Measurements from ENCODE around the gene SPOUT1. TPM values are rescaled to one million over a fixed set of nuclear protein-coding genes. Genes with fewer than 3 reads are reported as not detected.

The SPOUT1 gene
- total and polyA plus RNA-seq, 2 donors = 24.3 to 48.5 TPM

DNA sequence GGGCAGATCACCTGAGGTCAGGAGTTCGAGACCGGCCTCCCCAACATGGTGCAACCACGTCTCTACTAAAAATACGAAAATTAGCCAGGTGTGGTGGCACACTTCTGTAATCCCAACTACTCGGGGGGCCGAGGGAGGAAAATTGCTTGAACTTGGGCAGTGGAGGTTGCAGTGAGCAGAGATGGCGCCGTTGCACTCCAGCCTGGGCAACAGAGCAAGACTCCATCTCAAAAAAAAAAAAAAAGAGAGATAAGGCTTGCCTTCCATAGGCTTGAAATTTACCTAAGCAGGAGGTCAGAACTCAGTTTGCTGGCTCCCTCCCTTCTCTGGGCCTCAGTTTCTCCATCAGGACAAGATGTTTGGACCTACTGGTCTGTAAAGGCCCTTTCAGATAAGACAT lies 1.3 kb downstream of the SPOUT1 start:
- H3K36me3 ChIP-seq (ENCODE audit: control insufficient read depth in 2 of 2, insufficient read depth in 2 of 2, low read length in 1 of 2) = peaks cover 38 to 42% of the 10 kb centered on the region in 2 donors
- 97% methylated on average over 8 of the region's 8 CpGs for WGBS

DNA sequence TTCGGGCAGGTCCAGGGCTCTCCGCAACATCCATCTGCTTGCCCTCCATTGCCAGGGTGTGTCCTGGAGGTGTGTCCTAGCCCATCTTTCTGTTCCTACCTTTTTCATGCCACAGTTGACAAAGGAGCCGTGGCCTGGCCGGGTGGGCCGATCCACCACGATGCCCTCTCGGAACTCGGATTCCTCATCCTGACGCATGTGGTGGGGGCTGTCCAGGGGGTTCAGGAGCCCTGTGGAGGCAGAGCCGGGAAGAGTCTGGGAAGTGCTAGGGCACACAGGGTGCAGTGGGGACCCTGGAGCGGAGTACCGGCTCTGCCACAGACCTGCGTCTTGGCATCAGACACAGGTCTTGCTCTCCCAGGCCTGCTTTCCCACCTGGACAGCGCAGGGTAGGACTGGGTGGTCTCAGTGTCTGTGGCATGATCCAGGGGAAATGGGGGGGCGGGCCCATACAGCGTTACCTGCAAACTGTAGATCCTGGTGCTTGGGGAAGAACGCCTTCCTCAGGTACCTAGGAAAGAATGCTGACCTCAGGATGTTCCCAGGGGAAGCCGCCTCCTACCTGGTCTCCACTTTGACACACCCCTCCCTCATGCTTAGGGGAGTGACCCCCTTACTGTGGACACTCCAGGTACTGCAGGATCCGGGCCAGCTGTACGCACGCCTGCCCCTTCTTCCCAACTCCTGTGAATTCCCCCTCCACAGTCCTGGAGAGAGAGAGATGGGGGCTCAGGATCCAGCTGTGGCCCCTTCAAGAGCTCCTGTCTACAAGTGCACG lies 3.5 kb downstream of the SPOUT1 start:
- no peak for DNase-seq (ENCODE audit: low read depth in 6 of 9, low spot score in 9 of 9)
- WGBS = 99% methylated on average over 22 of the region's 22 CpGs

More for the DNA sequence above, 1.3 kb downstream of the SPOUT1 start:
- H3K9me3 ChIP-seq (ENCODE audit: control insufficient read depth in 2 of 2, insufficient read depth in 1 of 2, low read length in 1 of 2) = peaks cover 0 to 6% of the 10 kb centered on the region in 2 donors
- no peak for DNase-seq (ENCODE audit: low read depth in 6 of 9, low spot score in 9 of 9)
- no peaks in the 10 kb centered on the region for H3K27me3 ChIP-seq (ENCODE audit: control insufficient read depth in 2 of 2, insufficient read depth in 1 of 2, low read length in 1 of 2)
- no peak overlapping the region for H3K4me3 ChIP-seq (ENCODE audit: low read length in 2 of 2)
- peaks cover 5 to 18% of the 10 kb centered on the region in 2 donors for H3K4me1 ChIP-seq (ENCODE audit: control insufficient read depth in 2 of 2, insufficient read depth in 2 of 2, low read length in 2 of 2)
- H3K27ac ChIP-seq (ENCODE audit: low read depth in 1 of 2, low read length in 1 of 2) = no peak overlapping the region

DNA sequence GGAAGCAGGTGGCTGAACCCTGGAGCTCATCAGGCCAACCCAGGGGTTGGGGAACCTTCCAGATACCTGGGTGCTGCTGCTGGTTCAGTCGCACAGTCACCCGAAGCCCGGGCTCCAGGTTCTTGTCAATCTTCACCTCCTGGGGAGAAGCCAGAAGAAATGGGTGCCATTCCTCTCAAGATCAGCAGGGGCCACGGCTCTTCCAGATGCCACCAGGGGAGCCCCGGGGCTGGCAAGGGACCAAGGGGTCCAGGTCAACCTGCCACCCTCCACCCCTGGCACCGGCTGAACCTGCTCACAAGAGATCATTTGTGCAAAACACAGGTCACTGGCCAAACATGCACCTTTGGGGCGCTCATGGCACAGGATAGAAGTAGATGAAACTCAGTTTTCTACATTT lies 4.7 kb downstream of the SPOUT1 start:
- Histone ChIP-seq H3K4me1 (ENCODE audit: control insufficient read depth in 2 of 2, insufficient read depth in 2 of 2, low read length in 2 of 2) (peaks cover 5 to 12% of the 10 kb centered on the region in 2 donors), H3K27ac (ENCODE audit: low read depth in 1 of 2, low read length in 1 of 2) (no peak overlapping the region), H3K36me3 (ENCODE audit: control insufficient read depth in 2 of 2, insufficient read depth in 2 of 2, low read length in 1 of 2) (peaks cover 57 to 61% of the 10 kb centered on the region in 2 donors), H3K9me3 (ENCODE audit: control insufficient read depth in 2 of 2, insufficient read depth in 1 of 2, low read length in 1 of 2) (peaks cover 0 to 3% of the 10 kb centered on the region in 2 donors), H3K27me3 (ENCODE audit: control insufficient read depth in 2 of 2, insufficient read depth in 1 of 2, low read length in 1 of 2) (no peaks in the 10 kb centered on the region), H3K4me3 (ENCODE audit: low read length in 2 of 2) (no peak overlapping the region)
- DNase-seq (ENCODE audit: low read depth in 6 of 9, low spot score in 9 of 9) = no peak
- WGBS = 96% methylated on average over 7 of the region's 7 CpGs

More for the DNA sequence above, 3.5 kb downstream of the SPOUT1 start:
- Histone ChIP-seq H3K27ac (ENCODE audit: low read depth in 1 of 2, low read length in 1 of 2) (no peak overlapping the region), H3K4me3 (ENCODE audit: low read length in 2 of 2) (no peak overlapping the region), H3K27me3 (ENCODE audit: control insufficient read depth in 2 of 2, insufficient read depth in 1 of 2, low read length in 1 of 2) (no peaks in the 10 kb centered on the region), H3K9me3 (ENCODE audit: control insufficient read depth in 2 of 2, insufficient read depth in 1 of 2, low read length in 1 of 2) (peaks cover 0 to 6% of the 10 kb centered on the region in 2 donors), H3K4me1 (ENCODE audit: control insufficient read depth in 2 of 2, insufficient read depth in 2 of 2, low read length in 2 of 2) (peaks cover 5 to 18% of the 10 kb centered on the region in 2 donors), H3K36me3 (ENCODE audit: control insufficient read depth in 2 of 2, insufficient read depth in 2 of 2, low read length in 1 of 2) (peaks cover 57 to 59% of the 10 kb centered on the region in 2 donors)

DNA sequence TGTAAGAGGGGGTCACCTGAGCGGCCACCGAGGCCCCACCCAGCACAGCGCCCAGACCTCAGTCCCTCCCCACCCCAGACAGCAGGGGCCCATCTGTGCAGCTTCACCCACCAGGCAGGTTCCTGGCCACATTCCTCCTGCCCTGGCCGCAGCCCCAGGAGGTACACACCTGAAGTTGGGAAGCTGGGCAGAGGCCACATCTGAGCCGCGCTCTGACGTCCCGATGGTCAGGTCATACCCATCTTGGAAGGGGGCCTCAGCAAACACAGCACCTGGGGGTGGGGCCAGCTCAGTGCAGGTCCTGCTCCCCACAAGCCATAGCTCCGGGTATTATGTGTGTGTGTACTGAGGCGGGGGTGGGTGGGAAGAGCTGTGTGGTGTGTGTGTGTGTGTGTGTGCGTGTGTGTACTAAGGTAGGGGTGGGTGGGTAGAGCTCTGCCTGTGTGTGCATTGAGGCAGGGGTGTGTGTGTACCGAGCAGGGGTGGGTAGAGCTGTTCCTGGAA lies 5.6 kb downstream of the SPOUT1 start:
- 97% methylated on average over 12 of the region's 12 CpGs for WGBS
- Histone ChIP-seq H3K36me3 (ENCODE audit: control insufficient read depth in 2 of 2, insufficient read depth in 2 of 2, low read length in 1 of 2) (peaks cover 57 to 61% of the 10 kb centered on the region in 2 donors), H3K27me3 (ENCODE audit: control insufficient read depth in 2 of 2, insufficient read depth in 1 of 2, low read length in 1 of 2) (peaks cover 0 to 2% of the 10 kb centered on the region in 2 donors), H3K9me3 (ENCODE audit: control insufficient read depth in 2 of 2, insufficient read depth in 1 of 2, low read length in 1 of 2) (no peaks in the 10 kb centered on the region), H3K4me3 (ENCODE audit: low read length in 2 of 2) (no peak overlapping the region), H3K27ac (ENCODE audit: low read depth in 1 of 2, low read length in 1 of 2) (no peak overlapping the region), H3K4me1 (ENCODE audit: control insufficient read depth in 2 of 2, insufficient read depth in 2 of 2, low read length in 2 of 2) (peaks cover 5 to 15% of the 10 kb centered on the region in 2 donors)
- no peak for DNase-seq (ENCODE audit: low read depth in 6 of 9, low spot score in 9 of 9)

DNA sequence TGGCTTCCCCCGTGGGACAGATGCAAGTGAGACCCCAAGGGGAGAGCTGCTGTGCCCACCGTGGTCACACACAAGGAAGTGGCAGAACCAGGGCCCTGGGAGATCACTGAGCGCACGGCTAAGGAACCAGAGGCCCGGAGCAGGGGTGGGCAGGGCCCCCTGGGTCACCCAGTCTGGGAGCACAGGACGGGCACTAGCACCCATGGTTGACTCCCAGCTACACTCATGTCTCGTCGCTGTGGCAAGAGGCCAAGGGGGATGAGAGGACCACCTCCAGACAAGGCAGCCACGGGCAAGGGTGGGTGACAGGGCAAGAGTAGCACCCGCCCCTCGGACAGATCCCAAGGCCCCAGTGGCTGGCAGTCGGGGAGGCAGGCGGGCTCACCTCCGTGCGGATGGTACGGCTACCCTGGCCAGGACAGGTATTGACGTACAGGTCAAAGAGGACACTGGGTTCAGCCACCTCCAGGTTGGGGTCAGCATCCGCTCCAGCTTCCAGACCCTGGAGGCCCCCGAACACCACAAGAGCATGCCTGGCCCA lies 6.2 kb downstream of the SPOUT1 start:
- Histone ChIP-seq H3K4me1 (ENCODE audit: control insufficient read depth in 2 of 2, insufficient read depth in 2 of 2, low read length in 2 of 2) (peaks cover 1 to 11% of the 10 kb centered on the region in 2 donors), H3K9me3 (ENCODE audit: control insufficient read depth in 2 of 2, insufficient read depth in 1 of 2, low read length in 1 of 2) (no peaks in the 10 kb centered on the region), H3K4me3 (ENCODE audit: low read length in 2 of 2) (no peak overlapping the region), H3K27ac (ENCODE audit: low read depth in 1 of 2, low read length in 1 of 2) (no peak overlapping the region), H3K27me3 (ENCODE audit: control insufficient read depth in 2 of 2, insufficient read depth in 1 of 2, low read length in 1 of 2) (peaks cover 0 to 2% of the 10 kb centered on the region in 2 donors), H3K36me3 (ENCODE audit: control insufficient read depth in 2 of 2, insufficient read depth in 2 of 2, low read length in 1 of 2) (peaks cover 57 to 61% of the 10 kb centered on the region in 2 donors)
- no peak for DNase-seq (ENCODE audit: low read depth in 6 of 9, low spot score in 9 of 9)
- WGBS = 97% methylated on average over 19 of the region's 19 CpGs

DNA sequence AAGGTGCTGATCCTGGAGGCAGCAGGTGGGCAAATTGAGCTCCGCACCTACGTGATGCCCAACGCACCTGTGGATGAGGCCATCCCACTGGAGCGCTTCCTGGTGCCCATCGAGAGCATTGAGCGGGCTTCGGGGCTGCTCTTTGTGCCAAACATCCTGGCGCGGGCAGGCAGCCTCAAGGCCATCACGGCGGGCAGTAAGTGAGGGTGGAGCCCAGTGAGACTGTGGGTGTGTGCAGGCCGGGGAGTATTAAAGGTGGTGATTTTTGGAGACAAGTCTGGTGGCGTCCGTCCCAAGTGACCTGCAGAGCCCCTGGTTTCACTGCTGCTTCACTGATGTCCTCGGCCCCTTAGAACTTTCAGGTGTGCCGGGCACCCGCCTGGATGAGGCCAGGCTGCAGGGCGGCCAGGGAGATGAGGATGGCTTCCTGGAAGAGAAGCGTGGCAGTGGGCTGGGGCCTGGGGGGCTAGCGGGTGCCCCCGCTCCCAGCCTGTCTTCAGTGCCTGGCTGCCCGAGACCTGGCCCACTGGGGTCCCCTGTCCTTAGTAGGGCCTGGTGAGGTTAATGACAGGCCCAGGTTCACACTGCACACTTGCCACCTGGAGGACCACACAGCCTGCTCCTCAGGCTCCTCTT lies 7.1 kb downstream of the SPOUT1 start:
- Histone ChIP-seq H3K4me1 (ENCODE audit: control insufficient read depth in 2 of 2, insufficient read depth in 2 of 2, low read length in 2 of 2) (peaks cover 0 to 11% of the 10 kb centered on the region in 2 donors), H3K36me3 (ENCODE audit: control insufficient read depth in 2 of 2, insufficient read depth in 2 of 2, low read length in 1 of 2) (peaks cover 57 to 61% of the 10 kb centered on the region in 2 donors), H3K27me3 (ENCODE audit: control insufficient read depth in 2 of 2, insufficient read depth in 1 of 2, low read length in 1 of 2) (peaks cover 0 to 2% of the 10 kb centered on the region in 2 donors), H3K27ac (ENCODE audit: low read depth in 1 of 2, low read length in 1 of 2) (no peak overlapping the region), H3K9me3 (ENCODE audit: control insufficient read depth in 2 of 2, insufficient read depth in 1 of 2, low read length in 1 of 2) (peaks cover 0 to 6% of the 10 kb centered on the region in 2 donors), H3K4me3 (ENCODE audit: low read length in 2 of 2) (no peak overlapping the region)
- DNase-seq (ENCODE audit: low read depth in 6 of 9, low spot score in 9 of 9) = no peak
- 97% methylated on average over 22 of the region's 22 CpGs for WGBS

DNA sequence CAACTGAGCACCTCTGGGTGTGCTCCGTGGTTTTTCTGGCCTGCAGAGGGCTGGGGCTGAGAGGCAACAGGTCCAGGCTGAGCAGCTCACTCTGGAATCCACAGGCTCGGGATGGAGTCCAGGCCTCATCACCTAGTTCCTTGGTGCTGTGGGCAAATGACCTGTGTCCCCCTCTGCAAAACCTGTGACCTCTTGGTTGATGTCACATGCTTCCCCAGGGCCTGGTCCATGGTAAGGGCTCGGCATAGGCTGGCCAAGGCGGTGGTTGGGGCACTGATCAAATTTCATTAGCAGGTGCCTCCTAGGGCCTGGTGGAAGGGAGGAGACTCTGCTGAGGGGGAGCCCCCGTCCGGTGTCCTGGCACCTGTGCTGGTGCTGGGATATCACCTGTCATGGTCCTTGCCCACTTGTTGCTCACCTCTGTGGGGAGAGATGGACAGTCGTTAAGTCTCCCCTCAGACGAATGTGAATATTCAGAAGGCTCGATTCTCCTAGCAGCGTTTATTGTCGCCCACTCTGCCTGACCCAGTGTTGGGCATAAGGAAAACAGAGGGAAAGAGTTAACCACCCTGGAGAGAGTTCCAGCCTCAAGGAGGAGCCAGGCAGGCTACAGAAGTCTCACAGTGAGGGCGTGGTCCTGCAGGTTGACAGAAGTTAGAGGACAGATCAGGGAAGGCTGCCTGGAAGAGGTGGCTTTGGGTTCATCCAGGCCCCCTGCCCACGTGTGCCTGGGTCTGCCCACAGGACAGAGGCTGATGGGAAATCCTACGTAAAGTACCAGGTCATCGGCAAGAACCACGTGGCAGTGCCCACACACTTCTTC lies 7.8 kb downstream of the SPOUT1 start:
- WGBS = 95% methylated on average over 16 of the region's 16 CpGs
- no peak overlapping the region for H3K27ac ChIP-seq (ENCODE audit: low read depth in 1 of 2, low read length in 1 of 2)
- no peak for DNase-seq (ENCODE audit: low read depth in 6 of 9, low spot score in 9 of 9)

DNA sequence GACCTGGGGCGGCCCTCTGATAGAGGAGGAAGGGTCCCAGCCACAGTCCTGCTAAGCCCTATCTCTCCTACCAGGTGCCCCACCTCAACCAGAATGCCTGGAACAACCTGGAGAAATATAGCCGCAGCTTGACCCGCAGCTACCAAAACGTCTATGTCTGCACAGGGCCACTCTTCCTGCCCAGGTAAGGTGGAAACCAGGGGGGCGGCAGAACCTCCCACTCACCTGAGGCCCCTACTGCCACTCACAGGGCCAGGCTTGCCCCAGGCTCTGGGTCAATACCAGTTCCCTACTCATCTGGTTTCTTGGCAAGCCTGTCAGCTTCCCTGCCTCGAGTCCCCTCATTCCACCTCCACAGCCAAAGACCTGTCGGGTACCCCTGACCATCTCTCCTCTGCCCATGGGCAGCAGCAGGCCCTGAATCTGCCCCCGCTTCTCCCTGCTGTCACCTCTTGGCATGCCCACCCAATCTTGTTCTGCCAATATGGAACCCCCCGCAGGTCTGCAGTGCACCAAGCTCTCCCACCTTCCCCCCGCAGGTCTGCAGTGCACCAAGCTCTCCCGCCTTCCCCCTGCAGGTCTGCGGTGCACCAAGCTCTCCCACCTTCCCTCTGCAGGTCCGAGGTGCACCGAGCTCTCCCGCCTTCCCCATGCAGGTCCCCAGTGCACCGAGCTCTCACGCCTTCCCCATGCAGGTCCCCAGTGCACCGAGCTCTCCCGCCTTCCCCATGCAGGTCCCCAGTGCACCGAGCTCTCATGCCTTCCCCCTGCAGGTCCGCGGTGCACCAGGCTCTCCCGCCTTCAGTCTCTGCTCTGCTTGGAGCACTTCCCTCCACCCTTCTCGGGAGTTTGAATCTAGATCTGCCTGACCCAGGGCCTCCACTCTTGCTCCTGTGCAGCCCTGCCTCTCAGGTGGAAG lies 8.7 kb downstream of the SPOUT1 start:
- peaks cover 43 to 46% of the 10 kb centered on the region in 2 donors for H3K36me3 ChIP-seq (ENCODE audit: control insufficient read depth in 2 of 2, insufficient read depth in 2 of 2, low read length in 1 of 2)
- peaks cover 0 to 6% of the 10 kb centered on the region in 2 donors for H3K9me3 ChIP-seq (ENCODE audit: control insufficient read depth in 2 of 2, insufficient read depth in 1 of 2, low read length in 1 of 2)
- DNase-seq (ENCODE audit: low read depth in 6 of 9, low spot score in 9 of 9) = no peak
- peaks cover 0 to 2% of the 10 kb centered on the region in 2 donors for H3K27me3 ChIP-seq (ENCODE audit: control insufficient read depth in 2 of 2, insufficient read depth in 1 of 2, low read length in 1 of 2)
- no peak overlapping the region for H3K27ac ChIP-seq (ENCODE audit: low read depth in 1 of 2, low read length in 1 of 2)
- peaks cover 0 to 11% of the 10 kb centered on the region in 2 donors for H3K4me1 ChIP-seq (ENCODE audit: control insufficient read depth in 2 of 2, insufficient read depth in 2 of 2, low read length in 2 of 2)
- WGBS = 96% methylated on average over 24 of the region's 24 CpGs
- no peak overlapping the region for H3K4me3 ChIP-seq (ENCODE audit: low read length in 2 of 2)

More for the DNA sequence above, 7.8 kb downstream of the SPOUT1 start:
- peaks cover 0 to 6% of the 10 kb centered on the region in 2 donors for H3K9me3 ChIP-seq (ENCODE audit: control insufficient read depth in 2 of 2, insufficient read depth in 1 of 2, low read length in 1 of 2)
- H3K27me3 ChIP-seq (ENCODE audit: control insufficient read depth in 2 of 2, insufficient read depth in 1 of 2, low read length in 1 of 2) = peaks cover 0 to 2% of the 10 kb centered on the region in 2 donors
- H3K4me1 ChIP-seq (ENCODE audit: control insufficient read depth in 2 of 2, insufficient read depth in 2 of 2, low read length in 2 of 2) = peaks cover 0 to 11% of the 10 kb centered on the region in 2 donors
- peaks cover 52 to 55% of the 10 kb centered on the region in 2 donors for H3K36me3 ChIP-seq (ENCODE audit: control insufficient read depth in 2 of 2, insufficient read depth in 2 of 2, low read length in 1 of 2)
- H3K4me3 ChIP-seq (ENCODE audit: low read length in 2 of 2) = no peak overlapping the region

Measured in thymus (tissue), 11 donors.